Lower leg skin (tissue), 4 donors: ENCODE data around the gene GSTT2B. TPM values are rescaled to one million over a fixed set of nuclear protein-coding genes. Genes with fewer than 3 reads are reported as not detected.
"Not testable (repeated sequence)": the region's sequence is repeated elsewhere in the genome, so short reads cannot be mapped to it uniquely, and the experiment has no call there.

Experiments
- DNase-seq, 2 donors: peaks; one replicate each; pipeline ENCODE4 v3.0.0-alpha.2; 2019; ENCODE audit warnings: low spot score in 2 of 2
- H3K4me3 ChIP-seq: fragments of 200-600 bp; sonication (generic); 2 replicates; pipeline ENCODE4 v1.5.1; 2017; ENCODE audit warnings: mild to moderate bottlenecking, low read depth; ENCODE audit not compliant: poor library complexity, severe bottlenecking
- CTCF ChIP-seq, 3 donors: fragments of 450-650 bp; IDR thresholded peaks; one replicate each; pipeline ENCODE4 v1.5.1; 2016; ENCODE audit warnings: antibody characterized with exemption in 3 of 3, mild to moderate bottlenecking in 3 of 3, moderate library complexity in 2 of 3
- POLR2A ChIP-seq, 2 donors: fragments of 450-650 bp; IDR thresholded peaks; one replicate each; pipeline ENCODE4 v1.6.1; 2016 to 2017; ENCODE audit warnings: antibody characterized with exemption in 2 of 2, mild to moderate bottlenecking in 1 of 2, moderate library complexity in 1 of 2
- WGBS, 2 donors: methylation state at CpG; one replicate each; pipeline ENCODE4 v1.1.5; 2018; 5-methylcytosine and 5-hydroxymethylcytosine counted together
- intact Hi-C: fragments of 100-400 bp; cut with DNase I; formaldehyde crosslinking; loops from one replicate; pipeline ENCODE4 v1.15.0; 2023; ENCODE audit warnings: low total_unique reads
- total RNA-seq, 4 donors: library from RNA; depleted of rRNA; stranded (reverse); fragments of >200 nt; gene quantifications; one replicate each; pipeline ENCODE4 v1.1.0, GENCODE V29; 2016

GSTT2B gene
- total RNA-seq, 4 donors from 2014 or later = 2.4 to 14.3 (median 11.6) TPM; not detected in 1

GRCh38 chr22:23912293-23912903 is 48.6 kb downstream of the GSTT2B start:
- TF ChIP-seq CTCF (IDR thresholded peaks at IDR 0.05) = no peak
- TF ChIP-seq POLR2A (IDR thresholded peaks at IDR 0.05) = no peak
- H3K4me3 ChIP-seq = no peak overlapping the region
- intact Hi-C loops = no loop called here
- peak in 1 of 2 donors; percentile 23 for DNase-seq
- 90% methylated on average over 9 of the region's 9 CpGs for WGBS, 2 donors

- intact Hi-C loops = no loop called here
- no peak for TF ChIP-seq CTCF (IDR thresholded peaks at IDR 0.05)
- TF ChIP-seq POLR2A (IDR thresholded peaks at IDR 0.05) = no peak
- WGBS, 2 donors = 81% methylated on average over 12 of the region's 12 CpGs
- no peak overlapping the region for H3K4me3 ChIP-seq
- DNase-seq = peak in 1 of 2 donors; percentile 59
Measured at GRCh38 chr22:23911318-23911980, 49.5 kb downstream of the GSTT2B start.

GRCh38 chr22:23910496-23911190 is 50.4 kb downstream of the GSTT2B start:
- DNase-seq = peak in 1 of 2 donors; percentile 39
- H3K4me3 ChIP-seq = no peak overlapping the region
- intact Hi-C loops = no loop called here
- 86 to 94% methylated on average over 3 of the region's 3 CpGs for WGBS, 2 donors
- no peak for TF ChIP-seq POLR2A (IDR thresholded peaks at IDR 0.05)
- no peak for TF ChIP-seq CTCF (IDR thresholded peaks at IDR 0.05)

- 42 to 53% methylated on average over 6 of the region's 6 CpGs for WGBS, 2 donors
- no peak for TF ChIP-seq POLR2A (IDR thresholded peaks at IDR 0.05)
- TF ChIP-seq CTCF (IDR thresholded peaks at IDR 0.05) = no peak
- peak in 1 of 2 donors; percentile 31 for DNase-seq
- H3K4me3 ChIP-seq = no peak overlapping the region
- intact Hi-C loops = no loop called here
Measured at GRCh38 chr22:23909296-23909898, 51.6 kb downstream of the GSTT2B start.

GRCh38 chr22:23908587-23909205 is 52.3 kb downstream of the GSTT2B start:
- intact Hi-C loops = no loop called here
- no peak overlapping the region for H3K4me3 ChIP-seq
- TF ChIP-seq POLR2A (IDR thresholded peaks at IDR 0.05) = no peak
- no peak for TF ChIP-seq CTCF (IDR thresholded peaks at IDR 0.05)
- DNase-seq = peak in 1 of 2 donors; percentile 26
- WGBS, 2 donors = 79% methylated on average over 11 of the region's 11 CpGs

GRCh38 chr22:23907423-23907822 is 53.6 kb downstream of the GSTT2B start:
- H3K4me3 ChIP-seq, DNase-seq, intact Hi-C loops: not testable (repeated sequence)
- WGBS, 2 donors = 54 to 66% methylated on average over 9 to 10 of the region's 10 CpGs
